GM18511 (cell line): ENCODE results near the gene CTSV.
"Not testable (repeated sequence)": the region's sequence is repeated elsewhere in the genome, so short reads cannot be mapped to it uniquely, and the experiment has no call there.

Experiments used
- ATAC-seq: cut with Tn5 transposase; IDR thresholded peaks from one replicate; pipeline ENCODE4 v1.9.1; 2021; ENCODE audit warnings: mild to moderate bottlenecking, moderate library complexity; ENCODE audit not compliant: unreplicated experiment

The CTSV gene

GRCh38 chr9:97038611-97039513 is at the start of gene CTSV:
CTSV (minus strand) TSS chr9:97039142; CDS start chr9:97038043, 1,099 bp downstream.
- ATAC-seq = peak; percentile 98

- ATAC-seq = not testable (repeated sequence)
Observed at GRCh38 chr9:97087668-97088215, 48.8 kb upstream of the CTSV start.

GRCh38 chr9:97084562-97084991 is 45.6 kb upstream of the CTSV start:
- ATAC-seq = not testable (repeated sequence)

- ATAC-seq = no peak
Observed at GRCh38 chr9:97078362-97078761, 39.4 kb upstream of the CTSV start.

- no peak for ATAC-seq
Observed at GRCh38 chr9:97077452-97078295, 38.7 kb upstream of the CTSV start.

- ATAC-seq = not testable (repeated sequence)
Observed at GRCh38 chr9:97076731-97077451, 37.9 kb upstream of the CTSV start.

GRCh38 chr9:97076238-97076637 is 37.3 kb upstream of the CTSV start:
- ATAC-seq = no peak

- no peak for ATAC-seq
Observed at GRCh38 chr9:97075289-97075985, 36.5 kb upstream of the CTSV start.

GRCh38 chr9:97073506-97073905 is 34.6 kb upstream of the CTSV start:
- ATAC-seq = no peak

- no peak for ATAC-seq
Observed at GRCh38 chr9:97072285-97072776, 33.4 kb upstream of the CTSV start.

GRCh38 chr9:97070325-97070724 is 31.4 kb upstream of the CTSV start:
- not testable (repeated sequence) for ATAC-seq

- no peak for ATAC-seq
Observed at GRCh38 chr9:97067490-97067889, 28.5 kb upstream of the CTSV start.

- ATAC-seq = no peak
Observed at GRCh38 chr9:97064176-97064575, 25.2 kb upstream of the CTSV start.

- no peak for ATAC-seq
Observed at GRCh38 chr9:97060796-97061195, 21.9 kb upstream of the CTSV start.

- no peak for ATAC-seq
Observed at GRCh38 chr9:97059626-97060025, 20.7 kb upstream of the CTSV start.

- no peak for ATAC-seq
Observed at GRCh38 chr9:97057651-97058050, 18.7 kb upstream of the CTSV start.

- not testable (repeated sequence) for ATAC-seq
Observed at GRCh38 chr9:97055891-97056290, 16.9 kb upstream of the CTSV start.

GRCh38 chr9:97053717-97054116 is 14.8 kb upstream of the CTSV start:
- no peak for ATAC-seq

- ATAC-seq = no peak
Observed at GRCh38 chr9:97052735-97053134, 13.8 kb upstream of the CTSV start.

GRCh38 chr9:97046228-97046627 is 7.3 kb upstream of the CTSV start:
- ATAC-seq = no peak
